Colonic mucosa (tissue), 4 donors: Measurements from ENCODE around the gene DIP2A. TPM values are rescaled to one million over a fixed set of nuclear protein-coding genes. Genes with fewer than 3 reads are reported as not detected.

ENCODE experiments used
- DNase-seq: peaks from one replicate; pipeline ENCODE4 v3.0.0-alpha.2; 2020
- H3K27ac ChIP-seq: fragments of 200-600 bp; one replicate; pipeline ENCODE4 v1.8.0; 2021
- H3K27me3 ChIP-seq: fragments of 200-600 bp; one replicate; pipeline ENCODE4 v1.8.0; 2021
- H3K36me3 ChIP-seq: fragments of 200-600 bp; one replicate; pipeline ENCODE4 v1.8.0; 2021
- H3K4me1 ChIP-seq: fragments of 200-600 bp; one replicate; pipeline ENCODE4 v1.8.0; 2021; ENCODE audit warnings: mild to moderate bottlenecking
- H3K4me3 ChIP-seq: fragments of 200-600 bp; one replicate; pipeline ENCODE4 v1.8.0; 2021
- H3K9ac ChIP-seq, 2 donors: one replicate each; pipeline ENCODE4 v1.7.0; 2013; ENCODE audit warnings: control low read depth in 2 of 2, low read depth in 2 of 2, low read length in 2 of 2
- H3K9me3 ChIP-seq: fragments of 200-600 bp; one replicate; pipeline ENCODE4 v1.8.0; 2021
- intact Hi-C: fragments of 100-400 bp; cut with DNase I; formaldehyde crosslinking; loops from one replicate; pipeline ENCODE4 v1.14.1; 2022
- total RNA-seq, 2 donors: library from RNA; stranded (reverse); fragmentation: NEBNext Ultra II Directional in 1 of 2; extraction: Animal tissue kit (Norgen Biotek cat#: 25700) in 1 of 2; gene quantifications; one replicate each; pipeline ENCODE4 v1.2.1, GENCODE V29; 2021
- TF ChIP-seq, protein P1 (sequence below): fragments of 200-600 bp; IDR thresholded peaks from one replicate; pipeline ENCODE4 v1.8.0; 2022; ENCODE audit warnings: antibody characterized with exemption, mild to moderate bottlenecking
- donor health status: healthy.
- donor health status: DM: no; HTN: no; CAD: no.
- donor health status: DM: no; HTN: no; CAD: no.

Gene DIP2A
- total RNA-seq, 2 donors from 2014 or later, result 40.4 to 41.0 TPM

- Histone ChIP-seq H3K36me3 (peaks cover 4% of the 10 kb centered on the region), H3K4me3 (no peak overlapping the region), H3K4me1 (no peaks in the 10 kb centered on the region), H3K9ac (no peak overlapping the region), H3K27ac (no peak overlapping the region), H3K27me3 (no peaks in the 10 kb centered on the region), H3K9me3 (no peaks in the 10 kb centered on the region)
- TF ChIP-seq, protein P1, sequence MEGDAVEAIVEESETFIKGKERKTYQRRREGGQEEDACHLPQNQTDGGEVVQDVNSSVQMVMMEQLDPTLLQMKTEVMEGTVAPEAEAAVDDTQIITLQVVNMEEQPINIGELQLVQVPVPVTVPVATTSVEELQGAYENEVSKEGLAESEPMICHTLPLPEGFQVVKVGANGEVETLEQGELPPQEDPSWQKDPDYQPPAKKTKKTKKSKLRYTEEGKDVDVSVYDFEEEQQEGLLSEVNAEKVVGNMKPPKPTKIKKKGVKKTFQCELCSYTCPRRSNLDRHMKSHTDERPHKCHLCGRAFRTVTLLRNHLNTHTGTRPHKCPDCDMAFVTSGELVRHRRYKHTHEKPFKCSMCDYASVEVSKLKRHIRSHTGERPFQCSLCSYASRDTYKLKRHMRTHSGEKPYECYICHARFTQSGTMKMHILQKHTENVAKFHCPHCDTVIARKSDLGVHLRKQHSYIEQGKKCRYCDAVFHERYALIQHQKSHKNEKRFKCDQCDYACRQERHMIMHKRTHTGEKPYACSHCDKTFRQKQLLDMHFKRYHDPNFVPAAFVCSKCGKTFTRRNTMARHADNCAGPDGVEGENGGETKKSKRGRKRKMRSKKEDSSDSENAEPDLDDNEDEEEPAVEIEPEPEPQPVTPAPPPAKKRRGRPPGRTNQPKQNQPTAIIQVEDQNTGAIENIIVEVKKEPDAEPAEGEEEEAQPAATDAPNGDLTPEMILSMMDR, result no peak
- no peak for DNase-seq
- intact Hi-C loops, result no loop called here
These were observed 99.3 kb downstream of the DIP2A start for GRCh38 chr21:46557919-46558392.

GRCh38 chr21:46559291-46559983 is 100.7 kb downstream of the DIP2A start:
- Histone ChIP-seq H3K9me3 (no peaks in the 10 kb centered on the region), H3K9ac (no peak overlapping the region), H3K4me1 (no peaks in the 10 kb centered on the region), H3K27me3 (no peaks in the 10 kb centered on the region), H3K4me3 (no peak overlapping the region), H3K27ac (no peak overlapping the region), H3K36me3 (peaks cover 4% of the 10 kb centered on the region)
- intact Hi-C loops, result no loop called here
- TF ChIP-seq, protein P1, result no peak
- DNase-seq, result no peak

GRCh38 chr21:46560568-46561444 is 102.1 kb downstream of the DIP2A start:
- Histone ChIP-seq H3K36me3 (peaks cover 4% of the 10 kb centered on the region), H3K9me3 (no peaks in the 10 kb centered on the region), H3K27ac (no peak overlapping the region), H3K4me3 (no peak overlapping the region), H3K27me3 (no peaks in the 10 kb centered on the region), H3K4me1 (no peaks in the 10 kb centered on the region), H3K9ac (no peak overlapping the region)
- intact Hi-C loops, result no loop called here
- no peak for DNase-seq
- TF ChIP-seq, protein P1, result no peak

DNA sequence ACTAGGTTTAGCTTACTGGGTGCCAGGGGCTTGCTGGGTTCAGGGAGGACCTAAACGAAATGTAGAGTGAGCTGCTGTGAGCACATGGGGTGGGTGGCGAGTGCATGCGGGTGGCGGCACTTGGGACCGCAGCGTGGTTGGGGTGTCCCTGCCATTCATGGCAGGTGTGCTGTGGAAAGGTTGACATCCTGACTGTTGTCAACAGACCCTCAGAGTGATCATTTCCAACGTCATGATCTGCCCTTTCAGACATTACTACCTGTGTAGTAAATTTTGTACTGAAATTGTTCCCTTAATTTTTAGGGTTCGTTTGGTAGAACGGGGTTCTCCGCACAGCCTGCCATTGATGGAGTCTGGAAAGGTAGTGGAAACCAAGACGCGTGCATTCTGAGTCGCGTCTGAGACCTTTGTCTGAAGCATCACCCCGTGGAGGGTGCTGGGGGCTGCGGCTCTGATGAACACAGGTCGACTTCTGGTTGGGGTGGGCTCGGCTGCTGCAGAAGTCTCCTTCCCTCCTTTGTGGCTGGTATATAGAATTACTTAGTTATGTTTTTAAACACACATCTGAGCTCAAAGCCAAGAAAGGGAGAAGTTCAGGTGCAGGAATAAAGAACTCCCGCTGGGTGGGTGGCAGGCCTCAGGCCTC is 102.9 kb downstream of the DIP2A start:
- Histone ChIP-seq H3K4me1 (no peaks in the 10 kb centered on the region), H3K27ac (no peak overlapping the region), H3K9me3 (no peaks in the 10 kb centered on the region), H3K9ac (no peak overlapping the region), H3K36me3 (peaks cover 4% of the 10 kb centered on the region), H3K4me3 (no peak overlapping the region), H3K27me3 (no peaks in the 10 kb centered on the region)
- intact Hi-C loops, result no loop called here
- TF ChIP-seq, protein P1, result no peak
- DNase-seq, result no peak

- DNase-seq, result no peak
These were observed 103.8 kb downstream of the DIP2A start for GRCh38 chr21:46562472-46562871.

More at GRCh38 chr21:46562472-46562871, 103.8 kb downstream of the DIP2A start:
- Histone ChIP-seq H3K9ac (no peak overlapping the region), H3K27ac (no peak overlapping the region), H3K4me3 (no peak overlapping the region), H3K9me3 (no peaks in the 10 kb centered on the region), H3K36me3 (peaks cover 4% of the 10 kb centered on the region), H3K27me3 (no peaks in the 10 kb centered on the region), H3K4me1 (no peaks in the 10 kb centered on the region)
- intact Hi-C loops, result no loop called here
- TF ChIP-seq, protein P1, result no peak
